Astrocyte of the cerebellum (primary cell): Measurements from ENCODE around the gene KRR1.

Source experiments
- DNase-seq: peaks from one replicate; pipeline ENCODE4 v3.0.0-alpha.2; 2011; ENCODE audit warnings: low read depth
- H3K4me3 ChIP-seq: 2 replicates; pipeline ENCODE4 v1.5.1; 2011; ENCODE audit warnings: mild to moderate bottlenecking, low read depth, low read length, moderate library complexity
- in situ Hi-C: cut with HindIII; loops from 2 replicates; pipeline ENCODE4 v1.10.0; 2017; ENCODE audit warnings: low sequenced_read_pairs
- TF ChIP-seq, protein P1 (sequence below): IDR thresholded peaks from 2 replicates; pipeline ENCODE4 v1.5.1; 2012; ENCODE audit warnings: low read length, low read depth, moderate library complexity, mild to moderate bottlenecking; ENCODE audit errors: missing control alignments

Gene KRR1

DNA sequence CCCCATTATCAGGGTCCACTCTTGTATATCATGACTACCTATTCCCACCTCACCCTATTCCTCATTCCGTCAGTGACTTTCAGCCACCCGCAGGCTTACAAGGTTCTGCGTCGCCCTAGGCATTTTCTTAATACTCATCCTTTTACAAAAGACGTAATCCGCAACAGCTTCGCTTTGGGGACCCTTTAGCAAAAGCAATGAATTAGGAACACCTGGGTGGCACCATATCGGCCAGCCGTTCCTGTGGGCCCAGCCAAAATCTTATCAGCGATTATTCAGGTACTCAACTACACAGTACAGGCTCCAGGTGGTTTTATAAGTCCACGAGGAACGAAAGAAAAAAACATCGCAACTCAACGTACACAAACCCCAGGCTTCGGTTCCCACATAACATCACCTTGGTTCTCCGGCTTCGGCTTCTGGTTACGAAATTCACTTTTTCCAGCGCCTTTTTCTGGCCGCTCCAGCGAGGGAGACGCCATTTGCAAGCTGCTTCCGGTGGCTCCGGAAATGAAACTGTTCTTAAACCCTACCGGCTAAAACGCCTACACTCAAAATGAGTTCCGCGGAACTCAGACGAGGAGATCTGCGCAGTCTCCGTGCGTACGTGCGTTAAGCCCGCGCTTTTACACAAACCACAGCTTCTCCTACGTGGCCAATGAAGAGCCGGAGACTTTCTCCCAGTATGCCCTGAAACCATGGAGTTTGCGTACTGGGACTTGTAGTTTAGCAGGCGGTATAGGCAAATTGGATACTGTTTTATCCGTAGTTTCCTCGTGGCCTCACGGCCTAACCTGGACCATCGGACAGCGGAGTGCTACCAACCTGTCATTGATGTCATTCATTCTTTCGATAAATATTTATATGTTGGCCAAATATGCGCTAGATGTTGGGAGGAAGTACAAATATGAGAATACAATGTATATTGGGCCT, at the start of gene KRR1:
KRR1 (minus strand) TSS at position 494 of the 933 bp plus-strand sequence; CDS start at position 482, 12 bp downstream.
- TF ChIP-seq, protein P1, sequence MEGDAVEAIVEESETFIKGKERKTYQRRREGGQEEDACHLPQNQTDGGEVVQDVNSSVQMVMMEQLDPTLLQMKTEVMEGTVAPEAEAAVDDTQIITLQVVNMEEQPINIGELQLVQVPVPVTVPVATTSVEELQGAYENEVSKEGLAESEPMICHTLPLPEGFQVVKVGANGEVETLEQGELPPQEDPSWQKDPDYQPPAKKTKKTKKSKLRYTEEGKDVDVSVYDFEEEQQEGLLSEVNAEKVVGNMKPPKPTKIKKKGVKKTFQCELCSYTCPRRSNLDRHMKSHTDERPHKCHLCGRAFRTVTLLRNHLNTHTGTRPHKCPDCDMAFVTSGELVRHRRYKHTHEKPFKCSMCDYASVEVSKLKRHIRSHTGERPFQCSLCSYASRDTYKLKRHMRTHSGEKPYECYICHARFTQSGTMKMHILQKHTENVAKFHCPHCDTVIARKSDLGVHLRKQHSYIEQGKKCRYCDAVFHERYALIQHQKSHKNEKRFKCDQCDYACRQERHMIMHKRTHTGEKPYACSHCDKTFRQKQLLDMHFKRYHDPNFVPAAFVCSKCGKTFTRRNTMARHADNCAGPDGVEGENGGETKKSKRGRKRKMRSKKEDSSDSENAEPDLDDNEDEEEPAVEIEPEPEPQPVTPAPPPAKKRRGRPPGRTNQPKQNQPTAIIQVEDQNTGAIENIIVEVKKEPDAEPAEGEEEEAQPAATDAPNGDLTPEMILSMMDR: no peak
- peak; percentile 96 for DNase-seq
- in situ Hi-C loops: no loop called here
- H3K4me3 ChIP-seq: peak within 1 kb of the TSS; percentile 78

DNA sequence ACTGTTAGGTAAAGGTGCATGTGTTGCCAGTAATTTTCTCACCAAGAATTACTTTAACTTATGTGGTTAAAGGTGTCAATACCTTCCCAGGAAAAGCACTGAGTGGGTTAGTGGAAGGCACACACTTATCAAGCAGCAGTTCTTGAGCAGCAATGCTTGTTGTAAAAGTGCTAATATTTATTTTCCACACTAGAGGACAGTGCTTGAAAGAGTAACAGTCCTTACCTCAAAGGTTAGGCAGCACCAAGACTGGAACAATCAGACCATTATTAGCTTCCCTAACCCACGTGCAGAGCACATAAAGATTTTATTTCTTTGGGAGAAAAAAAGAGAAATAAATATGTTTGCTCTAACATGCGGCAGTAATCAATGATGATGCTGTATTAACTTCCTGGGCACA, 48.8 kb upstream of the KRR1 start:
- TF ChIP-seq, protein P1: peak; percentile 64
- peak; percentile 53 for DNase-seq
- in situ Hi-C loops: no loop called here
- no peak overlapping the region for H3K4me3 ChIP-seq

DNA sequence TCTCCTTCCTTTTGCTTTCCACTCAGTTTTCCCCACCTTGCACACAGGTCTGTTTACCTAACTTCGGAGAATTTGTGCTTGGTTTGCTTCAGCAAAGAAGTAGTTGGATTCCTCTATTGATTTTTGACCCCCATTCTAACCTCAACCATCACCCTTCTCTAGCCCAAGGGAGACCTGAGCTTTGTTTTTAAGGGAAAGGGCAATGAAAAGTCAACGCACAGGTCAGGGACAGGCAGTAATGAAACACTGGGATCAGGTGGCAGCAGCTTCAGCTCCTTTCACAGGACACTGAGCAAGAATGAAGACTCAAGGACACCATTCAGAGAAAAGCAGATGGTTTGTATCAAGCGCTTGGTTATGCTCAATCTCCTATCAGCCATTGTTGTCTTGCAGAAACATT, 46.9 kb upstream of the KRR1 start:
- in situ Hi-C loops: no loop called here
- TF ChIP-seq, protein P1: no peak
- no peak for DNase-seq
- H3K4me3 ChIP-seq: no peak overlapping the region

DNA sequence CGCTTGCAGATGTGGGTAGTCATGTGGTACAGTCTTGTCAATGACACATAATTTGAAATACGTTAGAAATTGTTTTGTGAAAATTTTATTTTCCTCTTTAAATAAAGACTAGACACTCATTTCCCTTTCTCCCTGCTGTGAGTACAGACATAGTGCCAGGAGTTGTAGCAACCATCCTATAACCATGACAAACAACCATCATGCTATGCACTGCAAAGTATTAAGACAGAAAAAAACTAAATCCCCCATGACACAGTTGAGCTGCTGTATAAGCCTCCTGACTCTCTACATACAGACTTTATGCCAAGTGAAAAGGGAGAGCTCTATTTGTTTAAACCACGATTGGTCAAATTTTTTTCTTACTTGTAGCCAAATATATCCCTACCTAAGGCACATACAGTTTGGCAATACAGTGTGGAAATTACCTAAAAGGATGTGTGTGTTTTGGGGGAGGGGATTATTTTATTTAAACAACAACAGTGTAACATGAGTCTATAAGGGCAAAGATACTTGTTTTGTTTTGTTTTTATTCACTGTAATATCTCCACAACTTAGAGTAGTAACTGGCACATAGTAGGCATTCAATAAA, 45.0 kb upstream of the KRR1 start:
- no peak for DNase-seq
- no peak overlapping the region for H3K4me3 ChIP-seq
- in situ Hi-C loops: no loop called here
- TF ChIP-seq, protein P1: no peak

DNA sequence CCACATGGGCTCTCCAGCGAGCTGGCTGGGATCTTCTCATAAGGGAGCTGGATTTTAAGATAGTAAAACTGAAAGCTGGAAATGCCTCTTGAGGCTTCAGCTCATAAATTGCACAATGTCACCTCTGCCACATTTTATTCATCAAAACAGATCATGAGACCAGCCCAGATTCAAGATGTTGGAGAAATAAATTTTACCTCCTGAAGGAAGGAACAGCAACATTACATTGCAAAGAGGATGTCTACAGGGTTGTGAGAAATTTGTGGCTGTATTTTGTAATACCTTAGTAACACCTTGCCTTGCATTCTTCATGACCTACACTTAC, 43.1 kb upstream of the KRR1 start:
- H3K4me3 ChIP-seq: no peak overlapping the region
- DNase-seq: no peak
- in situ Hi-C loops: no loop called here
- TF ChIP-seq, protein P1: no peak

DNA sequence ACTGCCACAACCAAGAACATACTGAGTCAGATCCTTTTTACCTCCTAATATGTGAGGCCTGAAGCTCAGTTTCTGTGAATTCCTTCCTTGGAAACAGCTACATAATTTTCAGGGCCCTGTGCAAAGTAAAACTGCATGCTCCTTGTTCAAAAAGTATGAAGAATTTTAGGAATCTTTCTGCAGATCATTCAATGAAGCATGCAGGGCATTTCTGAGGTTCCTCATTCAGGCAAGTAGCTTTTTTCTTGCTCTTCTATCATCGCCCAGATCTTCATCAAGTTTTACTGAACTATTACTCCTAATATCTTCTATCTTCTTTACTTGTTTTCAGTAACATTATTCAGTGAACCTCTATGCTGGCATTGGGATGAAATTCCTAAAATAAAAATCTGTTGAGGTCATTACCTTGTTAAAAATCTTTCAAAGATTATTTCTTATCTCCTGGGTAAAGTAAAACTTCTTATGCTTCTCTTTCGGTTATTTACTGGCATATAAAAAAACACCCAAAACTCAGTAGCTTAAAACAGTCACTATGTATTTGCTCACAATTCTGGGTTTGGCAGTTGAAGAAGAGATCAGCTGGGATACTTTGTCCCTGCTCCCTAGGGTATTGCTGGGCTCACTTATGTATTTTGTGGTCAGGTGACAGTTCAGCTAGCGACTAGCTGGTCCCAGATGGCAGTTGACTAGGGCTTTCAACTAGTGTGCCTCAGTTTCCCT, 42.6 kb upstream of the KRR1 start:
- TF ChIP-seq, protein P1: no peak
- H3K4me3 ChIP-seq: no peak overlapping the region
- in situ Hi-C loops: no loop called here
- DNase-seq: no peak
